Neural progenitor cell (in vitro differentiated cells): ENCODE measurements around the gene VAPB.

Experiments
- CTCF ChIP-seq: fragments of 200-600 bp; sonication (generic); IDR thresholded peaks from 2 replicates; pipeline ENCODE4 v1.5.1; 2017; ENCODE audit warnings: antibody characterized with exemption, mild to moderate bottlenecking
- EZH2 ChIP-seq: fragments of 200-600 bp; sonication (generic); IDR thresholded peaks from 2 replicates; pipeline ENCODE4 v1.6.1; 2017; ENCODE audit warnings: antibody characterized with exemption, mild to moderate bottlenecking, moderate library complexity
- EZH2phosphoT487 ChIP-seq: fragments of 200-600 bp; sonication (generic); IDR thresholded peaks from 2 replicates; pipeline ENCODE4 v1.6.1; 2017; ENCODE audit warnings: antibody characterized with exemption

DNA sequence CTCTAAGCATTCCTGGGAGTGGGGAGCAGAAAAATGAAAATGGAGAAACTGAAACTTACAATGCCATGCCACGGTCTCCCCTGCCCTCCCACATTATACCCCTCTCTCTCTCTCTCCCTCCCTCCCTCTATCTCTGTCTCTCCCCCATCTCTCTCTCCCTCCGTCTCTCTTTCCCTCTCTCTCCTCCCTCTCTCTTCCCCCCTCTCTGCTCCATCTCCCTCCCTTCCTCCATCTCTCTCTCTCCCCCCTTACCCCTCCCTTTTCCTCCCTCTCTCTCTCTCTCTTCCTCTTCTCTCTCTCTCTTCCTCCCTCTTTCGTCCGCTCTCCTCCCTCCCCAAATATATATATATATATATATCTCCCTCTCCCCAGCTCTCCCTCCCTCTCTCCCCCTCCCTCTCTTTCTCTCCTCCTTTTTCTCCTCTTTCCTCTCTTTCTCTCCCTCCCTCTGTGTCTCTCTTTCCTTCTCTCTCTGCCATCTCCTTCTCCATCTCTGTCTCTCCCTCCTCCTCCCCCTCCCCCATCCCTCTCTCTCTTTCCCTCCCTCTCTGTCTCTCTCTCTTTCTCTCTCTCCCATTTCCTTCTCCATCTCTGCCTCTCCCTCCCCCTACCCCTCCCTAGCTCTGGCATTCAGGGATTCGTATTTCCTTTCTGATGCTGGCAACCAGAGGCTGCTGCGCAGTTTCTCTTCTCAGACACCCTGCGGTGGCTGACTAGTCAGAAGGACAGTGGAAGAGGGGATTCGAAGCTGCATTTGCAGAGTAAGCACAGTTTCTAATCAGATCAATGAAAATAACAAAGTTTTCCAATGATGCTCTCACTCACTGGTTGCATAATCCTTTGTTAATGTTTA, 13.9 kb upstream of the VAPB start:
- TF ChIP-seq CTCF = no peak
- TF ChIP-seq EZH2 = no peak
- TF ChIP-seq EZH2phosphoT487 = no peak
